ENCODE measurements around the gene RETSAT.
"Not testable (repeated sequence)": the region's sequence is repeated elsewhere in the genome, so short reads cannot be mapped to it uniquely, and the experiment has no call there.

Gene RETSAT

DNA sequence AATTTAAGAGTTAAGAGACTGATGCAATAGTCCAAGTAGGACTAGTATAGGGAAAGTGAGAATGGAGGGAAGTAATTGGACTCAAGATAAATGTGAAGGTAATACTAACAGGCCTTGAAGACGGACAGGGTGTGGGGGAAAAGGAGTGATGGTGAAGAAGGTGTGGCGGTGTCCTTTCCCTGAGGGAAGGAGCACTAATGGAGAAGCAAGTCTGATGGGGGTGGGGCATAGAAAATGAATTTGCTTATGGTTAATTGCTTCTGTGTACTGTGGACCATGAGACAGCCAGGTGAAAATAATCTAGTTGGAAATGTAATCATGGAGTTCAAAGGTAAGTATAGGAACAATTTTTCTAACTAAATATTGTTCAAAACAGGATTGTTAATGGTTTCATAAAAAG is 19.4 kb downstream of the RETSAT start:
- no peak for DNase-seq

DNA sequence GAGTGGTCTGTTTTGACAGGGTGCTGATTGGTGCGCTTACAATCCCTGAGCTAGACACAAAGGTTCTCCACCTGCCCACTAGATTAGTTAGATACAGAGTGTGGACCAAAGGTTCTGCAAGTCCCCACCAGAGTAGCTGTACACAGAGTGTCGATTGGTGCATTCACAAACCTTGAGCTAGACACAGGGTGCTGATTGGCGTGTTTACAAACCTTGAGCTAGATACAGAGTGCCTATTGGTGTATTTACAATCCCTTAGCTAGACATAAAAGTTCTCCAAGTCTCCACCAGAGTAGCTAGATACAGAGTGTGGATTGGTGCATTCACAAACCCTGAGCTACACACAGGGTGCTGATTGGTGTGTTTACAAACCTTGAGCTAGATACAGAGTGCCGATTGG is 20.5 kb downstream of the RETSAT start:
- DNase-seq = not testable (repeated sequence)

DNA sequence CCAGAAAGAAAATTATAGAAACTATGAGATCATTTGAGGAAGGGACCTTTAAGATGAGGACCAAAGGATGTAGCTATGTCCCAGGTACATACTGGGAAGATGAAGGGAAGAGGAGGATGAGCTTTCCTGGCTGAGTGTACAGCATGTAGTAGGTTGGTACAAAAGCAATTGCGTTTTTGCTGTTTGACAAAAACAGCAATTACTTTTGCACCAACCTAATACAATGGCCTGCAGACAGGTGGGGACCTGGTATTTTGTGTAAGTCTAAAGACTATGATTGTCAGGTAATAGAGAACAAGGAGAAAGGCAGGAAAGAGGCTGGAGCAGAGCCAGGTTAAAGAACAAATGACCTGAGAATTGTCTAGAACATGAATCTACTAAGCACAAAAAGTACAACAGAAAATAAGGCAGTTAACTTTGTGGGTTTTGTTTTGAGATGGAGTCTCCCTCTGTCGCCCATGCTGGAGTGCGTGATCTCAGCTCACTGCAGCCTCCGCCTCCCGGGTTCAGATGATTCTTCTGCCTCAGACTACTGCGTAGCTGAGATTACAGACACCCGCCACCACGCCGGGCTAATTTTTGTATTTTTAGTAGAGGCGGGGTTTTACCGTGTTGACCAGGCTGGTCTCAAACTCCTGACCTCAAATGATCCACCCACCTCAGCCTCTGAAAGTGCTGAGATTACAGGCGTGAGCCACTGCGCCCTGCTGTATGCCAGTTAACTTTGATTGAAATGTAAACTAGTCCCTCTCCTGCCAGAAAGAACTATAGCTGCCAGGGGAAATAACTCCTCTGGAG is 23.3 kb downstream of the RETSAT start:
- DNase-seq = no peak

DNA sequence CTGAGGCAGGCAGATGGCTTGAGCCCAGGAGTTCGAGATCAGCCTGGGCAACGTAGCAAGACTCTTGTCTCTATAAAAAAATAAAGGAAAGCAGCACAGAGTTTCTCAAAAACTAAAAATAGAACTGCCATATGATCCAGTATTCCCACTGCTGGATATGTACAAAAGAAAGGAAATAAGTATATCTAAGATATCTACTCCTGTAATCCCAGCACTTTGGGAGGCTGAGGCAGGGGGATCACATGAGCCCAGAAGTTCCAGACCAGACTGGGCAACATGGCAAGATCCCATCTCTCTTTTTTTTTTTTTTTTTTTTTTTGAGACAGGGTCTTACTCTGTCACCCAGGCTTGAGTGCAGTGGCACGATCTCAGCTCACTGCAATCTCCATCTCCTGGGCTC is 24.6 kb downstream of the RETSAT start:
- not testable (repeated sequence) for DNase-seq

DNA sequence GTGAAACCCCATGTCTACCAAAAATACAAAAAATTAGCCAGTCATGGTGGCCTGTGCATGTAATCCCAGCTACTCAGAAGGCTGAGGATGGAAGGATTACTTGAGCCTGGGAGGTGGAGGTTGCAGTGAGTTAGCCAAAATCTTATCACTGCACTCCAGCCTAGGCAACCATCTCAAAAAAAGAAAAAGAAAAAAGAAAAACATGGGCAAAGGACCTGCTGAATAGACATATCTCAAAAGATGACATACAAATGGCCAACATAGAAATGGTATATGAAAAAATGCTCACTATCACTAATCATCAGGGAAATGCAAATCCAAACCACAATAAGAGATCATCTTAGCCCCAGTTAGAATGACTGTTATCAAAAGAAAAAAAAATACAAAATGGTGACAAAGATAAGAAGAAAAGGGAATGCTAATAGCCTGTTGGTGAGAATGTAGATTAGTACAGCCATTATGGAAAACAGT is 25.1 kb downstream of the RETSAT start:
- DNase-seq = no peak

DNA sequence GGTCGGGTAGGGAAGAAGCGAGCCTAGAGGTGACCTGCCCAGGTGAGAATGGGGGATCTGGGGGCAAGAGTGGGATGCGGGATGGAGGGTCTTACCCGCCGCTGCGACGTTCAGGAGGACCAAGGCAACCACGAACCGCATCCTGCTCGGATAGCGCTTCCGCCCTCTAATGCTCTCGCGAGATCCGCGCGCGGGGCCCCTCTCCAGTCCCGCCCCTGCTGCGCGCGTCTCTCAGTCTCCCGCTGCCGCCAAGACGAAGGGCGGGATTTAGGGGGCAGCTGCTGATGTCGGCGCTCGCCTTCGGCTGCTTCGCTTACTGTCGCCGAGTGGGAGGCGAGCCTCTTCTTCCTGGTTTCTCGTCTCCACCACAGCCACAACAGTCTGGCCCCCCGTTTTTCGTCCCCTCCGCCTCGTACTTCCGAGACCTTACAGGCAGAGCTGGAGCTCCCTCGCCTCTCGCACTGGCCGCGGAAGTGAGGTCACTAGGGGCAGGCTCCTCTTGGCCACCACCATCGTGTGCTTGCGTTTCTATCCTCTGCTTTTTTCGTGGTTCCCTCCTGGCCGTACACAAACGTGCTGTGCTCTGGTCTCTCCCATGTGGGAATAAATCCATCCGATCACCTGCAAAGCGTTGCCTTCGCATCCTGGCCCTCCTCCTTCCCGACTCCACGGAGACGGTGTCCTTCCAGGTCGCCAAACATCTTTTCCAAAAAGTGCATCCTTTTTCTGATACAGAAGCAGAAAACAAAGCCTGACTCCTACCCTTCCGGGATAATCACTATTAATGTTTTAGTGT is 26.3 kb downstream of the RETSAT start, which contains the start of gene TGOLN2:
Gene TGOLN2, minus strand, starts transcription at position 168 of the 796 bp plus-strand sequence. Its CDS starts 27 bp downstream, at position 141.
- peak; percentile 34 to 98 (median 87) for DNase-seq

DNA sequence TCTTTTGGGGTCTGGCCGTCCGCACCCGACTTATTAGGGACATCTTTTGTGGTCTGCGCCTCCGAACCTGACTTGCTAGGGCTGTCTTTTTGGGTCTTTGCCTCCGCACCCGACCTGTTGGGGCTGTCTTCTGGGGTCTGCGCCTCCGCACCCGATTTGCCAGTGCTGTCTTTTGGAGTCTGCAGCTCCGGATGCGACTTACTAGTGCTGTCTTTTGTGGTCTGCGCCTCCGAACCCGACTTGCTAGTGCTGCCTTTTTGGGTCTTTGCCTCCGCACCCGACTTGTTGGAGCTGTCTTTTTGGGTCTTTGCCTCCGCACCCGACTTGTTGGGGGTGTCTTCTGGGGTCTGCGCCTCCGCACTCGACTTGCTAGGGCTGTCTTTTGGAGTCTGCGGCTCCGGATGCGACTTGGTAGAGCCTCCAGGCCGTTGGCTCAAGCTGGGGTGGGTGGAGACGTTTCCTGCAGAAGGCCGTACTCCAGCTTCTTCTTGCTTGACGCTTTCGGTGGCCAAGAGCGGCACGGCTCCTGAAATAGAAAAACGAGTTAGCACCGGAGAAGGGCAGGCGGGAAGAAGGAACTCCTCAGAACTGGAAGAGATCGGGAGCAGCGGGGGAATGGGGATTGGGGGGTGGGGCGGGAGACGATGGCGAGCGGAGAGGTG is 27.0 kb downstream of the RETSAT start:
- DNase-seq = peak in 19 of 51 donors; percentile 15 to 70 (median 52)

DNA sequence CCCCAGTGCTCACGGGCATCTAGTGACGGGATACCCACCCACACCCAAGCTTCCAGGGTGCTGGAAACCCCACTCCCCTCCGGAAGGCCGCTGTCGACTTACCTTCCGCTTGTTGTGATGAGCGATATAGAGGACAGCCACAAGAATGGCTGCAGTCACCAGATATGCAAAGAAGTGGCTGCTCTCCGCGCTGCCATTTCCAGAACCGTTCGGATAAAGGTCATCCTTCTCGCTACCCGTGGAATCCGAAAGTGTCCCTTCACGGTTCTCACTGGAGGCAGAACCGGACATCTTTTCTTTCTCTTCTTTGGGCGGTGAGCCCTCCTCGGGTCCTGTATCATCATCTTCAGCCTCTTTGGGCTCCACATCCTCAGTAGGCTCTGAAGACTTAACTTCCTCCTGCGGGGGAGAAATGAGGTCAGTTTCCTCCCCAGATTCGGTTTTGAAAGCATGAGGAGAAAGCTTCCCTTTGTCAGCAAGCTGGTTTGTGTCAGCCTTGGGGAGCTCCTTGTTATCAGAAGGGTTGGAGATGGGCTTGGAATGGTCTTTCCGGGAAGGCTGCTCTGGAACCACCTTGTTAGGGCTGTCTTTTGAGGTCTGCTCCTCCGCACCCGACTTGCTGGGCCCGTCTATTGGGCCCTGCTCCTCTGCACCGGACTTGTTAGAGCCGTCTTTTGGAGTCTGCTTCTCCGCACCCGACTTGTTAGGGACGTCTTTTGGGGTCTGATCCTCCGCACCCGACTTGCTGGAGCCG is 27.7 kb downstream of the RETSAT start:
- DNase-seq = peak in 4 of 51 donors; percentile 2 to 32 (median 22)

DNA sequence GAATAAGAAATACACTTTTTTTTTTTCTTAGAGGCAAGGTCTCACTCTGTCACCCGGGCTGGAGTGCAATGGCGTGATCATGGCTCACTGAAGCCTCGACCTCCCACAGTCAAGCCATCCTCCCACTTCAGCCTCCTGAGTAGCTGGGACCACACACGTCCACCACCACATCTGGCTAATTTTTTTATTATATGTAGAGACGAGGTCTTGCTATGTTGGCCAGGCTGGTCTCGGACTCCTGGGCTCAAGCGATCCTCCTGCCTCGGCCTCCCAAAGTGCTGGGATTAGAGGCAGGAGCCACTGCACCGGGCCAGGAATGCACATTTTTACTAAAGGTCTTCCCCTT is 28.9 kb downstream of the RETSAT start:
- DNase-seq = no peak

DNA sequence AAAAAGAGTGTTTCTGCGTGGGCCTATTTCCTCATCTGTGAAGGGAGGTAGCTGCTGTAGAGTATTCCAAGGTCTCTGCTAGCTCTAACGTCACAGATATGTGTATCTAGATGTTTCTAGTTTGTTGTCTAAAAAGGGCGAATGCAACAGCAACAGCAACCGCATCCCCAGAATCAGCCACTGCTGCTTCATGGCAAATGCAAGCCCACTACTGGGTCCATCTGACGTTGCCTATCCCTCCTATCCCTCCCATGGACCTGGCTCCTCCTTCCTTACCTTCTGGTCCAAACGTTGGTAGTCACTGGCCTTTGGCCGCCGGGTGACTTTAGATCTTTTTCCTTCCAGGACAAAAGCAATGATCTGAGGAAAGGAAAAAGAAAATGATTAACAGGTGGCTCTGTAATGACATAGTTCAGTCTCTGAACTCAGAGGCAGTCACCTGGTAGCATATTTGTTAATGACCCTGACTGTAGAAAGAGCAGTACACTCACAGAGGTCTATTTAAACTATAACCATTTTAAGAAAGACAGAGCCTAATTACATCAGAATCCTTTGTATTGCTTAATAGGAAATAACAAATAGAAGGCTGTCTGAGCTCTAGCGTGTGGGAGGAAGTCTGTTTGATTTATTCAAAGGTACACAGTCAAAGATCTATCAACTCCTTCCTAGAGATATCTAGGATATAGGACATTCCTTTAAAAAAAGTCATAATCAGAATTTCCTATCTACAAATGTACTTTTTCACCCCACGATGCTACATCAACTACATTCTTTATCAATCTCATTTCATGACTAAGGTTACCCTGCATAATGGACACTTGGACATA is 29.5 kb downstream of the RETSAT start:
- no peak for DNase-seq

DNA sequence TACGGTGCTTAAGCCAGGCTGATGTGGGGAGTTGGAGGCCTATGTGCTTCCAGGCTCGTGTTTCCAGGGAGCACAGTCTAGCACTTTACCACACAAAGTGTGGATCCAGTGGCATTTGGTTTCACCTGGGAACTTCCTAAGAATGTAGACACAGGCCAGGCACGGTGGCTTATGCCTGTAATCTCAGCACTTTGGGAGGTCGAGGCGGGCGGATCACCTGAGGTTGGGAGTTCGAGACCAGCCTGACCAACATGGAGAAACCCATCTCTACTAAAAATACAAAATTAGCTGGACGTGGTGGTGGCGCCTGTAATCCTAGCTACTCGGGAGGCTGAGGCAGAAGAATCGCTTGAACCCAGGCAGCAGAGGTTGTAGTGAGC is 30.4 kb downstream of the RETSAT start:
- not testable (repeated sequence) for DNase-seq

DNA sequence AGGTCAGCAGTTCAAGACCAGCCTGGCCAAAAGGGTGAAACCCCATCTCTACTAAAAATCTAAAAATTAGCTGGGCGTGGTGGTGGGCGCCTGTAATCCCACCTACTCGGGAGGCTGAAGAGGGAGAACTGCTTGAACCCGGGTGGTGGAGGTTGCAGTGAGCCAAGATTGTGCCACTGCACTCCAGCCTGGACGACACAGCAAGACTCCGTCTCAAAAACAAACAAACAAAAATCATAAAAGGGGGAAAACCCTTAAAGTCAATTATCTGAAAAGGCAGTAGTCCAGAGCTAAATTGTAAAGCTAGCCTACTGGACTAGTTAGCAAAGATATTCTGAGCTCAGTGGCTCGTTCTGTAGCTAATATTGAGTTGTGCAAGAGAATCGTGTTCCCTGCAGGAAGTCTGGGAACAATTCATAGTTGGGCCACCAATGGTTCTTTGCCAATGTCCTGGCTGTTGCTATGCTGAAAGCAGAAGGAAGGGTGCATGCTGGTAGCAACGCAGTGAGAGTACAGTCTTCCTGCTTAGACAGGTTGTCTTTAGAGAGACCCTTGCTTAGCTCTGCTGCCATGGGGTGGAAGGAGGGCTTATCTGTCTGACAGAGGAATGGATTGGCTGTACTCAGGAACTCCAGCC is 30.9 kb downstream of the RETSAT start:
- DNase-seq = no peak

DNA sequence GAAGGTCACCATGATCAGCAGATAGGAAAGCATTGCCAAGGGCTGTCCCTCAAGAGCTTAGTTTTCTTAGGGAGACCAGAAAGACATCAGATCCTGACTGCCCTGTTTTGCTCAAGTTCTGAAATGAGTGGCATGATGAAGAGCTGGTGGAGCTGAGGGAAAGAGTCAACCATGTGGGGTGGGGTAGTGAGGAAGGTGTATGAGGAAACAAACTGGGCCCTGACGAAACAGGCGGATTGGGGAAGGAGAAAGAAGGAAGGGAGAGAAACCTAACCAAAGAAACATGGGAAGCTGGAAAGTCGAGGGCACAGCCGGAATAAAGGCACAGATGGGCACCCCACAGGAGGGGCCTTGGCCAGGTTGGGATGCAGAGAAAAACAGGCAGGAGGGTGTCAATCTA is 34.5 kb downstream of the RETSAT start:
- DNase-seq = no peak

DNA sequence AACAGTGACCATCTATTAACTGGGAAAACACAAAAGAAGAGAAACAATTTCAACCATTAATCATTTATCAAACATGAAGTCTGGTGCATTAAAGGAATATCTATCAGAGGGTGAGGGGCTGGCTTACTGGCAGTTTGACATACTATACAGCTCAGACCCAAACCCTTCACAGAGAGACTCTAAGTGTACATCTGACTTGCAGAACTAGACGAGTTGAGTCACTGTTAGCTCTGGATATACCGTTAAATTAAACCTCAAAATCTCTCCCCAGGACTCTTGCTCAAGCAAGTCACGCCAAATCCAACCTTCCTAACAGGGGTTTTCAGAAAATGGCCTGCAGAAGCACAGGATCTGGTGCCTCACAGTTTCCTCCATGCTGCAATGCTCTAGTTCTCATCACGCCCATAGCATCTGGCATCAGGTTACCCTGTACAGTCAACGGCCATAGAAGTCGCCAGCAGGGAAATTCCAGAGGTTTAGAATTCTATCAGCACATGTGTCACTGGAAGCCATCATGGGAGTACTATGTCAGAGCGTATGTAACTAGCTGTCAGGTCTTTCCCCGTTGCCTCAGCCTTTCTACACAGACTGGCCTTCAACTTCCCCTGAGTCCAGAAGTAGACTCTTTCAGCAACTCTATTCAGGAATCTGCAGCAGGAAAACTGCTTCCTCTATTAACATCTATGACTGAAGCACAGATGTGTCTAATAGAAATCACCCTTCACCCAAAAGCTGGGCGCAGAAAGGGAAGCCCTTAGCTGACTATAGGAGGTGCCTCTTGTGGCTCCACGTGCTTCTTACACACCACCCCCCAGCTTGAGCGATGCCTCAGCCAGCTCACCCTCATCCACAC is 35.9 kb downstream of the RETSAT start:
- DNase-seq = no peak

DNA sequence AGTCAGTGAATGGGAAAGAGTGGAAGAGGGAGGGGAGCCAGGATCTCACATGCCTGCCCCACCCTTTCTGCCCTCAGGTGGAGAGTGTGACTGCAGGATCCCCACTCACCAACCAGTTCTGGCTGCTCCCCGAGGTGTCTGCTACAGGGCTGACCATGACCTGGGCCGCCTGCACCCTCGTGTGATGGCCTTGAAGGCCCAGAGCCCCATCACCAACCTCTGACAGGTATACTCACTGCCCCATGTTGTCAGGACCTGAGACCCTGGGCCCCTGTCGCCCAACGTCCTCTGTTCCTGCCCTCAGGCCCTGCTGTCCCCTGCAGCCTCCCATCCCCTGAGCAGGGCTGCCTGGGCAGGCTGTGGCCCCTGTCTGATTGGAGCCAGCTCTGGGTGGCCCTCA is 38.4 kb downstream of the RETSAT start:
- not testable (repeated sequence) for DNase-seq

DNA sequence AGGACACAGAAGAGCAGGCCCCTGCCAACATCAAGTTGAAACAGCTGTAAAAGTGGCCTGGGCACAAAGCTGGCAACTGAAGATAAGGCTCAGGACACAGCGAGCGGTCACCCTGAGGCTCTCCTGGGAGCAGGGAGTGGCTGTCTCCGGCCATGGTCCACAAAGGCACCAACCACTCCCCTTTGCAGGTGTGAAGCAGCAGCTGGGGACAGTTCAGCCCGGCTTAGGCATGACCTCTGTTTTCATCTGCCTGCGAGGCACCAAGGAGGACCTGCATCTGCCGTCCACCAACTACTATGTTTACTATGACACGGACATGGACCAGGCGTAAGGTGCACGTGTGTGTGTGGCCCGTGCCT is 39.5 kb downstream of the RETSAT start:
- DNase-seq = no peak

DNA sequence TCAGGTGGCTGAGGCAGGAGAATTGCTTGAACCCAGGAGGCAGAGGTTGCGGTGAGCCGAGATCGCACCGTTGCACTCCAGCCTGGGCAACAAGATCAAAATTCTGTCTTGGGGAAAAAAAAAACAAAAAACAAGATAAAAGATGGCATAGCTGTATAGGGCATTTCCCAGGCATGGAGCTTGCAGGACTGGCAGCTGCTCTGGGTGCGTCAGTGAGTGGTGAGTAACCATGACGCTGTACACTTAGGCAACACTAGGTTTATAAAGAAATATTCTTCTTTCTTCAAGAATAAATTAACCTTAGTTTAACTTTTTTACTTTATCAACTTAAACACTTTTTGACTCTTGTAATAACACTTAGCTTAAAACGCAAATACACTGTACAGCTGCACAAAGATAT is 41.9 kb downstream of the RETSAT start:
- no peak for DNase-seq

DNA sequence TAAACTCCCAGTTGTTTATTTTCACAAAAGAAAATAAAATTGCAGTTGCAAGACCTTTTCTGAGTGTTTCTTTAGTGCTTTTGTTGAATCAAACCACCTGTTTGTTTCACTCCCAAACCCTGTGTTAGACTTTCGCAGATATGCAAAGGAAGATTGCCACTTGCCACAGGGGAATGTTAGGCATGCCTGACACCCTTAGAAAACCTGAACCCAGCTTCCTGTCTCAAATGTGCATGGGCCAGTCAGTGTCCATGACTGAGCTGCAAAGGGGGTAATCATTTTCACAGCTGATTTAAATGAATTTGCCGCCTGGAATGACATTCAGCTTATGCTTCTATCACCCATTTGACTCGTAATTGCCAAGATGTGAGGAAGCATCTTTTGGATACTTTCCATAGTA is 44.0 kb downstream of the RETSAT start:
- no peak for DNase-seq

DNA sequence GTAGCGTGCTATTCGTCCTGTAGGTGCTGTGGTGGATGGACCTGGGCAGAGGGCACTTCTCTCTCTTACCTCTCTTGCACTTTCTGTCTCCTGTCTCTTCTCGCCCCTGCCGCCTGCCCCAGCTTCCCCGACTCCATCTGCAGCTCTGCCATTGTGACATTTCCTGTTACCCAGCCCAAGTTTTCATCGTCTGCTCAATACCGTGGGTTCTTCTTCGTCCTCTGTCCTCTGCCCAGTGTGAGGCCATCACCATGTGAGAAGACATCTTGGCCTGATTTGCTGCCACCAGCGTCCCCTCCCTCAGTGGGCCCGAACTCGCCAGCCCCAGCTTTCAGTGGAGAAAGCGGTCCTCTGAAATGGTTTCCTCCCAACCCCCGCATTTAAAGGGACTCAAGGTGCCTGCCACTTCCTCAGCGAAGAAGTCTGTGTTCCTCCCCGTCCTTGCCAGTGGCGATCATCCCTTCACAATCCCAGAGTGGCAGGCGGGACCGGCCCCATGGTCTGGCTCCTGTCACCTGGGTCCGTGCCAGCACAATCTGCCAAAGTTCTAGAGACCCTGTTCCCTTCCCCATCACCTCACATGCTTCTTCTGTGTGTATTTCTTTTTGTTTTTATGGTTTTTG is 44.5 kb downstream of the RETSAT start:
- DNase-seq = peak in 5 of 51 donors; percentile 9 to 27 (median 15)

Data from hypothalamus (tissue), 51 donors.